Rectal smooth muscle tissue (tissue), 1 donor: ENCODE measurements around the gene HEY2.

Experiments
- H3K27ac ChIP-seq: one replicate; pipeline ENCODE4 v1.7.0; 2013; ENCODE audit warnings: low read depth, low read length, inconsistent platforms
- H3K27me3 ChIP-seq: one replicate; pipeline ENCODE4 v1.7.0; 2013; ENCODE audit warnings: low read length; ENCODE audit not compliant: control insufficient read depth, insufficient read depth
- H3K36me3 ChIP-seq: one replicate; pipeline ENCODE4 v1.7.0; 2013; ENCODE audit warnings: low read length; ENCODE audit not compliant: control insufficient read depth, insufficient read depth
- H3K4me1 ChIP-seq: one replicate; pipeline ENCODE4 v1.7.0; 2013; ENCODE audit warnings: low read length; ENCODE audit not compliant: control insufficient read depth, insufficient read depth
- H3K4me3 ChIP-seq: one replicate; pipeline ENCODE4 v1.7.0; 2013; ENCODE audit warnings: low read length
- H3K9ac ChIP-seq: one replicate; pipeline ENCODE4 v1.7.0; 2013; ENCODE audit warnings: low read length

The HEY2 gene

DNA sequence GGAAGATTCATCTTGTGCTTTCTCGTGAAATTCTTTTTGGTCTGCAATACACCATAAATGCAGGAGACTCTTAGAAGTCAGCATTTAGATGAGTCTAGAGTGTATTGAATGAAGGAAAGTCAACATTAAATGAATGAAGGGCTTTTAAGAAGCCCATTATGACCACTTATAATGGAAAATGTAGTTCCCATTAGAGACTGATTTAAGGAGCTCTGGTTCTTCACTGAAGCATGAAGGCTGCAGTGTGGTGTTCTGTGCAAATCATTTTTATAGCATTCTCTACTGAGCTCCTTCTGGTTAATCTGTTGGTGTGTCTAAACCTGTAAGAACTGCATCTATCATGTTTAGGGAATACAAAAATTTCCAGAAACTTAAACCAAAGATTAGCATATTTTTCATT is 61.0 kb downstream of the HEY2 start:
- peaks cover 4% of the 10 kb centered on the region for H3K4me1 ChIP-seq
- H3K9ac ChIP-seq, result no peak overlapping the region
- no peak overlapping the region for H3K4me3 ChIP-seq
- no peaks in the 10 kb centered on the region for H3K27me3 ChIP-seq
- H3K27ac ChIP-seq, result no peak overlapping the region
- H3K36me3 ChIP-seq, result no peaks in the 10 kb centered on the region
